A673 (cell line): ENCODE data around the gene AFAP1. TPM values are rescaled to one million over a fixed set of nuclear protein-coding genes. Genes with fewer than 3 reads are reported as not detected.

Experiments
- BruUV-seq: library from RNA; stranded (reverse); fragments of 400-500 nt; replicated peaks from 2 replicates; lab custom pipeline; 2021; lab: Mats Ljungman, UMichigan
- CTCF ChIA-PET: fragments of 300-600 bp; sonication (Branson Sonifier 250); formaldehyde crosslinking; loops from one replicate; lab custom pipeline; 2022; ENCODE audit warnings: antibody characterized with exemption; lab: Charles Lee
- POLR2A ChIA-PET: fragments of 300-600 bp; sonication (Branson Sonifier 250); formaldehyde crosslinking; loops from one replicate; lab custom pipeline; 2022; ENCODE audit warnings: antibody characterized with exemption; ENCODE audit not compliant: low non-redundant PET; lab: Charles Lee
- DNase-seq: peaks from one replicate; pipeline ENCODE4 v3.0.0-alpha.2; 2015; ENCODE audit warnings: low spot score
- H3K27ac ChIP-seq: fragments of 200-600 bp; sonication (generic); 2 replicates; pipeline ENCODE4 v1.5.1; 2016; ENCODE audit warnings: mixed run types, low read depth, mild to moderate bottlenecking, mixed read lengths, antibody characterized with exemption, low read length; ENCODE audit not compliant: poor library complexity, severe bottlenecking
- H3K27me3 ChIP-seq: fragments of 200-600 bp; sonication (generic); replicated peaks from 2 replicates; pipeline ENCODE4 v1.6.1; 2017; ENCODE audit warnings: mixed run types, low read depth, mild to moderate bottlenecking, mixed read lengths, antibody characterized with exemption, low read length; ENCODE audit not compliant: insufficient read depth, poor library complexity
- H3K36me3 ChIP-seq: fragments of 200-600 bp; sonication (generic); 2 replicates; pipeline ENCODE4 v1.6.1; 2016; ENCODE audit warnings: mixed run types, mild to moderate bottlenecking, mixed read lengths, antibody characterized with exemption, low read length; ENCODE audit not compliant: insufficient read depth, poor library complexity, severe bottlenecking
- H3K4me1 ChIP-seq: fragments of 200-600 bp; sonication (generic); 2 replicates; pipeline ENCODE4 v1.6.1; 2017; ENCODE audit warnings: mixed run types, mild to moderate bottlenecking, mixed read lengths, antibody characterized with exemption, low read length; ENCODE audit not compliant: insufficient read depth, poor library complexity, severe bottlenecking
- H3K4me3 ChIP-seq: fragments of 200-600 bp; sonication (generic); 2 replicates; pipeline ENCODE4 v1.5.1; 2016; ENCODE audit warnings: low read depth, mixed run types, mild to moderate bottlenecking, mixed read lengths, low read length; ENCODE audit not compliant: poor library complexity, severe bottlenecking
- H3K9me3 ChIP-seq: fragments of 200-600 bp; sonication (generic); 2 replicates; pipeline ENCODE4 v1.6.1; 2016; ENCODE audit warnings: mixed run types, low read depth, mild to moderate bottlenecking, mixed read lengths, antibody characterized with exemption, low read length; ENCODE audit not compliant: poor library complexity, severe bottlenecking
- CTCF ChIP-seq: fragments of 300-800, 200-600 bp; sonication (generic); conservative IDR thresholded peaks from 2 replicates; pipeline ENCODE4 v1.5.1; 2017; ENCODE audit warnings: low read depth, mild to moderate bottlenecking, antibody characterized with exemption, low read length, moderate library complexity, mixed read lengths
- EZH2 ChIP-seq: fragments of 200-600 bp; sonication (generic); IDR thresholded peaks from 2 replicates; pipeline ENCODE4 v1.6.1; 2017; ENCODE audit warnings: borderline replicate concordance, low read depth, mild to moderate bottlenecking, mixed read lengths, antibody characterized with exemption, low read length; ENCODE audit not compliant: poor library complexity, severe bottlenecking
- intact Hi-C: fragments of 100-400 bp; cut with micrococcal nuclease; formaldehyde crosslinking; loops from one replicate; pipeline ENCODE4 v1.10.0; 2022; ENCODE audit not compliant: unreplicated experiment
- total RNA-seq: library from RNA; stranded (reverse); gene quantifications from 2 replicates; pipeline ENCODE4 v1.2.3, GENCODE V29; 2021

The AFAP1 gene
- total RNA-seq, 1 experiment from 2014 or later = 42.6 TPM

- no TSS peak for BruUV-seq
- Histone ChIP-seq H3K4me1 (peaks cover 14% of the 10 kb centered on the region), H3K36me3 (no peaks in the 10 kb centered on the region), H3K4me3 (no peak overlapping the region), H3K27ac (no peak overlapping the region), H3K27me3 (no peaks in the 10 kb centered on the region), H3K9me3 (no peaks in the 10 kb centered on the region)
- DNase-seq = no peak
- ChIA-PET CTCF (no interaction called here), POLR2A (no interaction called here)
- intact Hi-C loops = no loop called here
- no peak for TF ChIP-seq CTCF
- no peak for TF ChIP-seq EZH2
These were observed 185.7 kb downstream of the AFAP1 start for GRCh38 chr4:7753931-7754465.

GRCh38 chr4:7753271-7753670, 186.4 kb downstream of the AFAP1 start:
- no peak for DNase-seq
- TF ChIP-seq EZH2 = no peak
- no peak for TF ChIP-seq CTCF
- Histone ChIP-seq H3K4me1 (peaks cover 6% of the 10 kb centered on the region), H3K36me3 (no peaks in the 10 kb centered on the region), H3K4me3 (no peak overlapping the region), H3K27me3 (no peaks in the 10 kb centered on the region), H3K9me3 (no peaks in the 10 kb centered on the region), H3K27ac (no peak overlapping the region)
- intact Hi-C loops = no loop called here
- ChIA-PET CTCF (no interaction called here), POLR2A (no interaction called here)
- no TSS peak for BruUV-seq

GRCh38 chr4:7752649-7753048, 187.0 kb downstream of the AFAP1 start:
- DNase-seq = no peak
- H3K9me3 ChIP-seq = no peaks in the 10 kb centered on the region
- no TSS peak for BruUV-seq
- intact Hi-C loops = no loop called here
- TF ChIP-seq EZH2 = no peak
- no peak for TF ChIP-seq CTCF
- H3K27ac ChIP-seq = no peak overlapping the region
- H3K4me1 ChIP-seq = peaks cover under 1% of the 10 kb centered on the region
- ChIA-PET CTCF (no interaction called here), POLR2A (no interaction called here)
- H3K27me3 ChIP-seq = no peaks in the 10 kb centered on the region
- H3K36me3 ChIP-seq = no peaks in the 10 kb centered on the region
- no peak overlapping the region for H3K4me3 ChIP-seq
